ENCODE measurements around the gene OTUB2. TPM values are rescaled to one million over a fixed set of nuclear protein-coding genes. Genes with fewer than 3 reads are reported as not detected.

Gene OTUB2
- total RNA-seq, 1 experiment from 2014 or later, result 1.2 TPM

DNA sequence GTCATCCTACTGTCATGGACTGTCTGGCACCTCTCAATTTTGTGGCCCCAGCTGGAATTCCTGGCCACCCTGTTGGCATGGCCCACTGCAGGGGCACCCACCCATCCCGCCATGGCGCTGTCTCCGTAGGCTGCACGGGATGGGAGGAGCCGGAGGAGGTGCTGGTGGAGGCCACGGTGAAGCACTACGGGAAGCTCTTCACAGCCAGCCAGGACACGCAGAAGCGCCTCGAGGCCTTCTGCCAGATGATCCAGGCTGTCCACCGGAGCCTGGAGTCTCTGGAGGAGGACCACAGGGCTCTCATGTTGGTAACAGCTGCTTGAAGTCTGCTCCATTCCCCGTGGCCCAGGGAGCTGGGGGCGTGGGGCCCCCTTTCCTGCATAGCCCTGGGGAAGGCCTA lies 25.1 kb upstream of the OTUB2 start:
- ChIA-PET CTCF (interaction anchor here (0.6 to 1.2 kb wide), 2 partner anchors 65 to 849 kb away, joined by 3 to 4 read pairs; no protein-coding TSS in a partner anchor), POLR2A (no interaction called here)
- Mint-ChIP-seq H3K4me1 (ENCODE audit: low read depth, unreplicated experiment) (peaks cover 22% of the 10 kb centered on the region), H3K36me3 (ENCODE audit: insufficient read depth, unreplicated experiment) (no peaks in the 10 kb centered on the region), H3K9me3 (ENCODE audit: unreplicated experiment) (no peaks in the 10 kb centered on the region), H3K4me3 (ENCODE audit: unreplicated experiment) (no peak overlapping the region), H3K27ac (ENCODE audit: unreplicated experiment) (no peak overlapping the region), H3K27me3 (ENCODE audit: insufficient read depth, unreplicated experiment) (no peaks in the 10 kb centered on the region)
- Histone ChIP-seq H3K4me3 (ENCODE audit: low read depth, low read length) (no peak overlapping the region), H3K36me3 (ENCODE audit: control insufficient read depth, insufficient read depth, low read length) (no peaks in the 10 kb centered on the region), H3K4me1 (peaks cover 14% of the 10 kb centered on the region), H3K27me3 (replicated peaks; ENCODE audit: control insufficient read depth, insufficient read depth, low read length) (no peaks in the 10 kb centered on the region), H3K9me3 (no peaks in the 10 kb centered on the region)
- intact Hi-C loops (cut with micrococcal nuclease; ENCODE audit: unreplicated experiment), result loop anchor here (1.0 to 10.0 kb wide), 4 partner anchors 16 to 346 kb away; no protein-coding TSS in a partner anchor
- TF ChIP-seq, protein P1, sequence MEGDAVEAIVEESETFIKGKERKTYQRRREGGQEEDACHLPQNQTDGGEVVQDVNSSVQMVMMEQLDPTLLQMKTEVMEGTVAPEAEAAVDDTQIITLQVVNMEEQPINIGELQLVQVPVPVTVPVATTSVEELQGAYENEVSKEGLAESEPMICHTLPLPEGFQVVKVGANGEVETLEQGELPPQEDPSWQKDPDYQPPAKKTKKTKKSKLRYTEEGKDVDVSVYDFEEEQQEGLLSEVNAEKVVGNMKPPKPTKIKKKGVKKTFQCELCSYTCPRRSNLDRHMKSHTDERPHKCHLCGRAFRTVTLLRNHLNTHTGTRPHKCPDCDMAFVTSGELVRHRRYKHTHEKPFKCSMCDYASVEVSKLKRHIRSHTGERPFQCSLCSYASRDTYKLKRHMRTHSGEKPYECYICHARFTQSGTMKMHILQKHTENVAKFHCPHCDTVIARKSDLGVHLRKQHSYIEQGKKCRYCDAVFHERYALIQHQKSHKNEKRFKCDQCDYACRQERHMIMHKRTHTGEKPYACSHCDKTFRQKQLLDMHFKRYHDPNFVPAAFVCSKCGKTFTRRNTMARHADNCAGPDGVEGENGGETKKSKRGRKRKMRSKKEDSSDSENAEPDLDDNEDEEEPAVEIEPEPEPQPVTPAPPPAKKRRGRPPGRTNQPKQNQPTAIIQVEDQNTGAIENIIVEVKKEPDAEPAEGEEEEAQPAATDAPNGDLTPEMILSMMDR (IDR thresholded peaks at IDR 0.05; ENCODE audit: insufficient read depth in 1 of 2, low read depth in 1 of 2, low read length in 1 of 2, severe bottlenecking in 1 of 2, unreplicated experiment in 1 of 2), result no peak
- BruUV-seq (replicated peaks), result no TSS peak
- no peak for DNase-seq

DNA sequence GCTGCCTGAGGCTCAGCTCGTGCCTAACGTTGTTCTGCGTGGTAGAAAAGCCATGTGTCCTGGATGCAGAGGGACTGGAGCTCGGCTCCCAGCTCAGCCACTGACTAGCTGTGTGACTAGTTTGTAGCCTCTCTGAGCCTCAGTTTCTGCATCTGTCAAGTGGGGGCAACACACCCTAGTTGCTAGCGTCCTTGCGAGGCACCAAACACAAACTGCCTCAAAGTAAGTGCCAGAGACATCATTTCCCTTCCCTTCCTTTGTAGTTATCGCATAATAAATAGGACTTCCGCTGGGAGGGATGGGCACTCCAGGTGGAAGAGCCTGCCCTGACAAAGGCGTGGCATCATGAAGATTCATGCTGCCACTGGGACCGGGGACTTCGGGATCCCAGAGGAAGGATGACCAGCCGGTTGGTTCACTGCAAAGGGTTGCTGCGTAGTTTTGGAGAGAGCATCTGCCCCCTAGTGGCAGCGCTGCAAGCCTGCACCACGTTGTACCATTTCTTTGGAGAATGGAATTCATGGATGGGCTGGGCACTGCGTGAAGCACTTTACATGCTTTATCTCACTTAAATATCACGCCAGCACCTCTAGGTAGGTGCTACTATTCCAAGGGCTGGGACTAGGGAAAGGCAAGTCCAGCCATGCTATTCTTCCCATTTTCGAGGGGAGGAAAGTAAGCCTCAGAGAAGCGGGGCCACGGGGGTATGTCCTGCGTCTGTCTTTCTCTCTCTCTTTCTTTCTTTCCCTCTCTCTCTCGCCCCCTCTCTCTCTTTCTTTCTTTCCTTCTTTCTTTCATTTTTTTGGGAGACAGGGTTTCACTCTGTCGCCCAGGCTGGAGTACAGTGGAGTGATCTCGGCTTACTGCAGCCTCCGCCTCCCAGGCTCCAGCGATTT lies 24.4 kb upstream of the OTUB2 start:
- peaks cover 14% of the 10 kb centered on the region for H3K4me1 ChIP-seq

DNA sequence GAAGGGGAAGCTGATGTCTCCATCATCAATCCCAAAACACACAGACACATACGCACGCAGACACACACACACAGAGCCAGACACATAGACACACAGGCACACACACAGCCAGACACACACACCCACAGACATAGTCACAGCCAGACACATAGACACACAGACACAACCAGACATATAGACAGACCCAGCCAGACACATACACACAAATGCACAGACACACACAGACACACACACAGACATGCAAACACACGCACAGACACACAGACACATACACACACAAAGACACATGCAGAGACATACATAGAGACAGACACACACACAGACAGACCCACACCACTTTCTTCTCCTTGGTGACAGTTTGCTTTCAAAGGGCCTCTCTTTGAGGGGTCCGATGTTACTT lies 22.7 kb upstream of the OTUB2 start:
- POLR2A ChIA-PET, result no interaction called here
- CTCF ChIA-PET, result interaction anchor here (0.6 kb wide), 1 partner anchor 347 kb away, joined by 4 read pairs; no protein-coding TSS in a partner anchor
- Mint-ChIP-seq H3K4me1 (ENCODE audit: low read depth, unreplicated experiment) (peaks cover 22% of the 10 kb centered on the region), H3K27ac (ENCODE audit: unreplicated experiment) (no peak overlapping the region), H3K36me3 (ENCODE audit: insufficient read depth, unreplicated experiment) (no peaks in the 10 kb centered on the region), H3K9me3 (ENCODE audit: unreplicated experiment) (no peaks in the 10 kb centered on the region), H3K4me3 (ENCODE audit: unreplicated experiment) (no peak overlapping the region), H3K27me3 (ENCODE audit: insufficient read depth, unreplicated experiment) (no peaks in the 10 kb centered on the region)
- DNase-seq, result no peak
- TF ChIP-seq, protein P1 (IDR thresholded peaks at IDR 0.05; ENCODE audit: insufficient read depth in 1 of 2, low read depth in 1 of 2, low read length in 1 of 2, severe bottlenecking in 1 of 2, unreplicated experiment in 1 of 2), result no peak
- H3K4me3 ChIP-seq (ENCODE audit: low read depth, low read length), result no peak overlapping the region
- no peaks in the 10 kb centered on the region for H3K9me3 ChIP-seq
- intact Hi-C loops (cut with micrococcal nuclease; ENCODE audit: unreplicated experiment), result loop anchor here (5.0 to 10.0 kb wide), 3 partner anchors 46 to 349 kb away; no protein-coding TSS in a partner anchor
- H3K27me3 ChIP-seq (replicated peaks; ENCODE audit: control insufficient read depth, insufficient read depth, low read length), result no peaks in the 10 kb centered on the region
- H3K36me3 ChIP-seq (ENCODE audit: control insufficient read depth, insufficient read depth, low read length), result no peaks in the 10 kb centered on the region
- no TSS peak for BruUV-seq (replicated peaks)
- H3K4me1 ChIP-seq, result peaks cover 14% of the 10 kb centered on the region

More for the DNA sequence above, 24.4 kb upstream of the OTUB2 start:
- Mint-ChIP-seq H3K4me3 (ENCODE audit: unreplicated experiment) (no peak overlapping the region), H3K27me3 (ENCODE audit: insufficient read depth, unreplicated experiment) (no peaks in the 10 kb centered on the region), H3K4me1 (ENCODE audit: low read depth, unreplicated experiment) (peaks cover 22% of the 10 kb centered on the region), H3K27ac (ENCODE audit: unreplicated experiment) (no peak overlapping the region), H3K36me3 (ENCODE audit: insufficient read depth, unreplicated experiment) (no peaks in the 10 kb centered on the region), H3K9me3 (ENCODE audit: unreplicated experiment) (no peaks in the 10 kb centered on the region)
- H3K4me3 ChIP-seq (ENCODE audit: low read depth, low read length), result no peak overlapping the region
- CTCF ChIA-PET, result interaction anchor here (0.6 to 1.2 kb wide), 2 partner anchors 66 to 850 kb away, joined by 3 to 4 read pairs; no protein-coding TSS in a partner anchor
- peak; percentile 62 for DNase-seq
- H3K27me3 ChIP-seq (replicated peaks; ENCODE audit: control insufficient read depth, insufficient read depth, low read length), result no peaks in the 10 kb centered on the region
- POLR2A ChIA-PET, result no interaction called here
- H3K9me3 ChIP-seq, result no peaks in the 10 kb centered on the region
- no peaks in the 10 kb centered on the region for H3K36me3 ChIP-seq (ENCODE audit: control insufficient read depth, insufficient read depth, low read length)
- no TSS peak for BruUV-seq (replicated peaks)
- TF ChIP-seq, protein P1 (IDR thresholded peaks at IDR 0.05; ENCODE audit: insufficient read depth in 1 of 2, low read depth in 1 of 2, low read length in 1 of 2, severe bottlenecking in 1 of 2, unreplicated experiment in 1 of 2), result peak; percentile 91 to 94
- intact Hi-C loops (cut with micrococcal nuclease; ENCODE audit: unreplicated experiment), result loop anchor here (1.0 to 10.0 kb wide), 4 partner anchors 16 to 347 kb away; no protein-coding TSS in a partner anchor
